ENCODE results near the gene SLC6A4.

DNA sequence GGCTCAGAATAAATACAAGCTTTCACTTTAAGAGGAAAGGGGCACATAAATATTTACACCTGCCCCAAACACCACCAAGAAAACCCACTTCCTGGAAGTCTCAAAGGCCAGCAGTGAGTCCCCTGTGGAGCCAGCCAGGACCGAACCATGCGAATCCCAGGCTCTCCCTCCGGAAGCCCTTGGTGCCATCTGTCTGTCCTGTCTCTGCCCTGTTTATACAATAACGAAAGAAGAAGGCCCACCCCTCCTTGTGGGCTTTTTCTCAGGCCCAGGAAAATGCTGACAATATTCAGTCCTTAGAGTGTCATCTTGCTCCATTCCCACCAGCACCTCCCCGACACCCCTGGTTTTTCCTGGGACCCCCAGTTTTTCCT is 3.6 kb upstream of the SLC6A4 start:
- TF ChIP-seq, protein P1, sequence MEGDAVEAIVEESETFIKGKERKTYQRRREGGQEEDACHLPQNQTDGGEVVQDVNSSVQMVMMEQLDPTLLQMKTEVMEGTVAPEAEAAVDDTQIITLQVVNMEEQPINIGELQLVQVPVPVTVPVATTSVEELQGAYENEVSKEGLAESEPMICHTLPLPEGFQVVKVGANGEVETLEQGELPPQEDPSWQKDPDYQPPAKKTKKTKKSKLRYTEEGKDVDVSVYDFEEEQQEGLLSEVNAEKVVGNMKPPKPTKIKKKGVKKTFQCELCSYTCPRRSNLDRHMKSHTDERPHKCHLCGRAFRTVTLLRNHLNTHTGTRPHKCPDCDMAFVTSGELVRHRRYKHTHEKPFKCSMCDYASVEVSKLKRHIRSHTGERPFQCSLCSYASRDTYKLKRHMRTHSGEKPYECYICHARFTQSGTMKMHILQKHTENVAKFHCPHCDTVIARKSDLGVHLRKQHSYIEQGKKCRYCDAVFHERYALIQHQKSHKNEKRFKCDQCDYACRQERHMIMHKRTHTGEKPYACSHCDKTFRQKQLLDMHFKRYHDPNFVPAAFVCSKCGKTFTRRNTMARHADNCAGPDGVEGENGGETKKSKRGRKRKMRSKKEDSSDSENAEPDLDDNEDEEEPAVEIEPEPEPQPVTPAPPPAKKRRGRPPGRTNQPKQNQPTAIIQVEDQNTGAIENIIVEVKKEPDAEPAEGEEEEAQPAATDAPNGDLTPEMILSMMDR (IDR thresholded peaks at IDR 0.05 in 8 of 11, conservative IDR thresholded peaks at IDR 0.05 in 3 of 11), result no peak
- TF ChIP-seq POLR2AphosphoS5 (IDR thresholded peaks at IDR 0.05), result no peak

All from spleen (tissue), 7 donors.